Tibial nerve (tissue), 4 donors: Measurements from ENCODE around the gene E2F8. TPM values are rescaled to one million over a fixed set of nuclear protein-coding genes. Genes with fewer than 3 reads are reported as not detected.

Experiments
- DNase-seq, 2 donors: peaks; one replicate each; pipeline ENCODE4 v3.0.0-alpha.2; 2019; ENCODE audit warnings: low spot score in 2 of 2
- H3K27ac ChIP-seq, 4 donors: fragments of 200-600 bp; sonication (generic) in 3 of 4; one replicate each; pipeline ENCODE4 v1.5.1; 2017 to 2019; ENCODE audit warnings: mild to moderate bottlenecking in 1 of 4
- H3K27me3 ChIP-seq, 2 donors: fragments of 200-600 bp; sonication (generic) in 1 of 2; one replicate each; pipeline versions ENCODE4 v1.5.1 to v1.6.0; 2017 to 2019
- H3K36me3 ChIP-seq, 3 donors: fragments of 200-600 bp; sonication (generic); one replicate each; pipeline ENCODE4 v1.5.1; 2018 to 2019
- H3K4me1 ChIP-seq, 4 donors: fragments of 200-600 bp; sonication (generic) in 3 of 4; one replicate each; pipeline ENCODE4 v1.5.1; 2017 to 2019
- H3K4me3 ChIP-seq, 4 donors: fragments of 200-600 bp; sonication (generic) in 3 of 4; one replicate each; pipeline ENCODE4 v1.5.1; 2017 to 2019; ENCODE audit warnings: mild to moderate bottlenecking in 1 of 4, moderate library complexity in 1 of 4
- H3K9me3 ChIP-seq, 4 donors: fragments of 200-600 bp; sonication (generic) in 3 of 4; one replicate each; pipeline ENCODE4 v1.5.1; 2017 to 2019
- EP300 ChIP-seq, 2 donors: sonication (generic); formaldehyde crosslinking; IDR thresholded peaks; one replicate each; pipeline ENCODE4 v1.6.1; 2017; ENCODE audit warnings: antibody characterized with exemption in 2 of 2, mild to moderate bottlenecking in 1 of 2
- POLR2A ChIP-seq, 2 donors: fragments of 450-650 bp; IDR thresholded peaks; one replicate each; pipeline ENCODE4 v1.6.1; 2017; ENCODE audit warnings: antibody characterized with exemption in 2 of 2, mild to moderate bottlenecking in 2 of 2, moderate library complexity in 2 of 2
- WGBS, 2 donors: methylation state at CpG; one replicate each; pipeline ENCODE4 v1.1.5; 2018; 5-methylcytosine and 5-hydroxymethylcytosine counted together
- total RNA-seq, 4 donors: library from RNA; depleted of rRNA; stranded (reverse); fragments of >200 nt; gene quantifications; one replicate each; pipeline ENCODE4 v1.1.0, GENCODE V29; 2016
- TF ChIP-seq, protein P1 (sequence below), 5 experiments: fragments of 200-600 bp in 3 of 5; fragments of 450-650 bp in 2 of 5; sonication (generic) in 3 of 5; IDR thresholded peaks; one replicate each; pipeline ENCODE4 v1.5.1; 2016 to 2019; ENCODE audit warnings: antibody characterized with exemption in 5 of 5, mild to moderate bottlenecking in 3 of 5, moderate library complexity in 2 of 5

E2F8 gene
- total RNA-seq, 4 donors from 2014 or later = not detected

DNA sequence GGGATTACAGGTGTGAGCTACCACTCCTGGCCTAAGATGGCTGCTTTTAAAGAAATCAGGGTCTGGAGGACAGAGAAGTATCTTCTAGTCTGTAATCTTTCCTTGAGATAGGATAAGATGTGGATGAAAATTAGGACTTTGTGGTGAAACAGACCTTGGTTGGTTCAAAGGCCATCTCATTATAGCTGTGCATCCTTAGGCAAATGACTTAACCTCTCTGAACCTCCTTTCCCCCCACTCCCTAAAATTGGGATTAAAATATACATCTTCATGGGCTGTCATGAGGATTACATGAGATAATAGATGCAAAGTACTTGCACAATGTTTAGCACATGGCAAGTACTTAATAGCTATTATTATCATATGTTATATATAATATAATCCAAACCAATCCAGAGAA, 10.8 kb upstream of the E2F8 start:
- DNase-seq = no peak
- Histone ChIP-seq H3K4me1 (no peaks in the 10 kb centered on the region), H3K4me3 (no peak overlapping the region), H3K9me3 (peaks cover 0 to 4% (median 0%) of the 10 kb centered on the region in 4 donors), H3K27ac (no peak overlapping the region), H3K27me3 (peaks cover 0 to 5% of the 10 kb centered on the region in 2 donors), H3K36me3 (no peaks in the 10 kb centered on the region)
- TF ChIP-seq EP300 (IDR thresholded peaks at IDR 0.05) (no peak), POLR2A (IDR thresholded peaks at IDR 0.05) (no peak)
- TF ChIP-seq, protein P1, sequence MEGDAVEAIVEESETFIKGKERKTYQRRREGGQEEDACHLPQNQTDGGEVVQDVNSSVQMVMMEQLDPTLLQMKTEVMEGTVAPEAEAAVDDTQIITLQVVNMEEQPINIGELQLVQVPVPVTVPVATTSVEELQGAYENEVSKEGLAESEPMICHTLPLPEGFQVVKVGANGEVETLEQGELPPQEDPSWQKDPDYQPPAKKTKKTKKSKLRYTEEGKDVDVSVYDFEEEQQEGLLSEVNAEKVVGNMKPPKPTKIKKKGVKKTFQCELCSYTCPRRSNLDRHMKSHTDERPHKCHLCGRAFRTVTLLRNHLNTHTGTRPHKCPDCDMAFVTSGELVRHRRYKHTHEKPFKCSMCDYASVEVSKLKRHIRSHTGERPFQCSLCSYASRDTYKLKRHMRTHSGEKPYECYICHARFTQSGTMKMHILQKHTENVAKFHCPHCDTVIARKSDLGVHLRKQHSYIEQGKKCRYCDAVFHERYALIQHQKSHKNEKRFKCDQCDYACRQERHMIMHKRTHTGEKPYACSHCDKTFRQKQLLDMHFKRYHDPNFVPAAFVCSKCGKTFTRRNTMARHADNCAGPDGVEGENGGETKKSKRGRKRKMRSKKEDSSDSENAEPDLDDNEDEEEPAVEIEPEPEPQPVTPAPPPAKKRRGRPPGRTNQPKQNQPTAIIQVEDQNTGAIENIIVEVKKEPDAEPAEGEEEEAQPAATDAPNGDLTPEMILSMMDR (IDR thresholded peaks at IDR 0.05) = no peak

DNA sequence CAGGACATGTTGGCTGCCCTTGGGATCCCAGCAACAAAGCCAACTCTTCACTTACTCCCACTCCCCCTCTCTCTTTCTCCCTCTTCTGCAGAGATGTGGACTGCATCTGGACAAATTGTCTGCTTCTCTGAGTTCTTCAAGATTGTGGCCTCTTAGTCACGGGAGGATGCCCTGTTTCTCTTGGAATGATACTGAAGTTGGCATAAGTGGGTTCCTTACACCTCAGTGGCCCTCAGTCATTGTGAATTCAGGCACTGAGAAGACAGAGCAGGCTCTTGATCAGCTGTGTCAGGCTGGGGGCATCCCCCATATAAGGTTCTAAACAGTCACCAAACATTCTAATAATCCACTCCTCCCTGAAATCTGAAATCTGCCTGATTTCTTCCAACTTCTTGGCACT, 6.1 kb upstream of the E2F8 start:
- 88 to 93% methylated on average over 1 of the region's 1 CpG for WGBS, 2 donors

GRCh38 chr11:19245351-19245750, 4.6 kb upstream of the E2F8 start:
- Histone ChIP-seq H3K36me3 (no peaks in the 10 kb centered on the region), H3K27me3 (peaks cover 2 to 59% of the 10 kb centered on the region in 2 donors), H3K4me3 (no peak overlapping the region), H3K27ac (no peak overlapping the region), H3K9me3 (peaks cover 0 to 4% (median 0%) of the 10 kb centered on the region in 4 donors), H3K4me1 (peaks cover 0 to 21% (median 15%) of the 10 kb centered on the region in 4 donors)
- DNase-seq = no peak
- WGBS, 2 donors = 76 to 79% methylated on average over 5 of the region's 5 CpGs
- TF ChIP-seq POLR2A (IDR thresholded peaks at IDR 0.05) = no peak
- TF ChIP-seq EP300 (IDR thresholded peaks at IDR 0.05) = no peak
- TF ChIP-seq, protein P1 (IDR thresholded peaks at IDR 0.05) = no peak

More for the DNA sequence above, 6.1 kb upstream of the E2F8 start:
- no peak overlapping the region for H3K27ac ChIP-seq
- peaks cover 0 to 8% (median 7%) of the 10 kb centered on the region in 4 donors for H3K4me1 ChIP-seq
- H3K36me3 ChIP-seq = no peaks in the 10 kb centered on the region
- no peak overlapping the region for H3K4me3 ChIP-seq
- TF ChIP-seq EP300 (IDR thresholded peaks at IDR 0.05) (no peak), POLR2A (IDR thresholded peaks at IDR 0.05) (no peak)
- TF ChIP-seq, protein P1 (IDR thresholded peaks at IDR 0.05) = no peak
- peaks cover 2 to 44% of the 10 kb centered on the region in 2 donors for H3K27me3 ChIP-seq
- DNase-seq = no peak
- H3K9me3 ChIP-seq = peaks cover 0 to 4% (median 0%) of the 10 kb centered on the region in 4 donors

DNA sequence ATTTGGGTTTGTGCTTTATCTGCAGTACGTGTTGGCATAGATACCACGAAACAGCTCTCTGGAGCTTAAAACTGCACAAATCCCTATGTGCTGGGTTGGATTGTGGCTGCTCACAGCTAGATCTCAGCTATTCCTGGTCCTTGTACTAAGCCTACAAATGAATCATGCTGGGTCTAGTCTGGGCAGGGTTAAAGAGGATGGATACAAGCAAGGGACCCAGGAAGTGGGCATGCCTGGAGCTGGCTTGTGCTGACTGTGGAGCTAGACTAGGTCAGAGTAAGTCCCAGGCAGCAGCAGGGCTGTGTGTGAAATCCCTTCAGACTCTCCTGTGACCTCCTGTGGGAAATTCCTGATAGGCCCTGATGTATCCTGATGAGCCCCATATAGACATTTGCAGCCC, 3.9 kb upstream of the E2F8 start:
- Histone ChIP-seq H3K4me1 (peaks cover 0 to 25% (median 15%) of the 10 kb centered on the region in 4 donors), H3K4me3 (no peak overlapping the region), H3K27me3 (peaks cover 2 to 66% of the 10 kb centered on the region in 2 donors), H3K27ac (no peak overlapping the region), H3K36me3 (no peaks in the 10 kb centered on the region), H3K9me3 (peaks cover 0 to 1% (median 0%) of the 10 kb centered on the region in 4 donors)
- TF ChIP-seq, protein P1 (IDR thresholded peaks at IDR 0.05) = no peak
- no peak for TF ChIP-seq POLR2A (IDR thresholded peaks at IDR 0.05)
- no peak for TF ChIP-seq EP300 (IDR thresholded peaks at IDR 0.05)
- DNase-seq = no peak
- 80 to 87% methylated on average over 2 of the region's 2 CpGs for WGBS, 2 donors

- no peaks in the 10 kb centered on the region for H3K36me3 ChIP-seq
- no peak for DNase-seq
- peaks cover 2 to 71% of the 10 kb centered on the region in 2 donors for H3K27me3 ChIP-seq
- peaks cover 0 to 25% (median 15%) of the 10 kb centered on the region in 4 donors for H3K4me1 ChIP-seq
- H3K4me3 ChIP-seq = no peak overlapping the region
- no peak overlapping the region for H3K27ac ChIP-seq
- 78 to 79% methylated on average over 6 of the region's 6 CpGs for WGBS, 2 donors
- TF ChIP-seq, protein P1 (IDR thresholded peaks at IDR 0.05) = no peak
- TF ChIP-seq EP300 (IDR thresholded peaks at IDR 0.05) (no peak), POLR2A (IDR thresholded peaks at IDR 0.05) (no peak)
- no peaks in the 10 kb centered on the region for H3K9me3 ChIP-seq
Observed at GRCh38 chr11:19244084-19244483, 3.3 kb upstream of the E2F8 start.
